CD4-positive, alpha-beta T cell (primary cell): ENCODE measurements around the gene LTN1. TPM values are rescaled to one million over a fixed set of nuclear protein-coding genes. Genes with fewer than 3 reads are reported as not detected.

Experiments used
- ATAC-seq: fragments of 200-7000 bp; cut with Tn5 transposase; one replicate; pipeline ENCODE4 v1.10.0; 2022; ENCODE audit warnings: mild to moderate bottlenecking; ENCODE audit not compliant: poor library complexity
- CTCF ChIA-PET: fragments of 350-600 bp; sonication (Branson Sonifier 250); formaldehyde crosslinking; loops from one replicate; lab custom pipeline; 2021; ENCODE audit warnings: antibody characterized with exemption, inconsistent platforms; lab: Charles Lee
- POLR2A ChIA-PET: fragments of 350-600 bp; sonication (Branson Sonifier 250); formaldehyde crosslinking; loops from one replicate; lab custom pipeline; 2021; ENCODE audit warnings: antibody characterized with exemption, inconsistent platforms; lab: Charles Lee
- DNase-seq, 14 experiments: peaks; one replicate each; pipeline ENCODE4 v3.0.0-alpha.2; 2013 to 2020; ENCODE audit warnings: mixed read lengths in 2 of 14
- H3K27ac ChIP-seq, 2 donors: one replicate each; pipeline versions ENCODE4 v1.5.1 to v1.7.0; 2013; ENCODE audit warnings: low read length in 2 of 2, low read depth in 1 of 2, mild to moderate bottlenecking in 1 of 2
- H3K27me3 ChIP-seq, 2 experiments: 1 replicate in 1 of 2; 2 replicates in 1 of 2; pipeline versions ENCODE4 v1.6.1 to v1.7.0; 2013; ENCODE audit warnings: low read length in 2 of 2, control low read depth in 1 of 2, mild to moderate bottlenecking in 1 of 2, moderate library complexity in 1 of 2; ENCODE audit not compliant: insufficient read depth in 2 of 2, control insufficient read depth in 1 of 2
- H3K36me3 ChIP-seq: one replicate; pipeline ENCODE4 v1.6.1; 2013; ENCODE audit warnings: low read length, control low read depth; ENCODE audit not compliant: insufficient read depth
- H3K4me1 ChIP-seq: one replicate; pipeline ENCODE4 v1.6.1; 2013; ENCODE audit warnings: low read length, control low read depth; ENCODE audit not compliant: insufficient read depth
- H3K4me3 ChIP-seq: one replicate; pipeline ENCODE4 v1.5.1; 2013; ENCODE audit warnings: mild to moderate bottlenecking, low read length, moderate library complexity
- H3K9me3 ChIP-seq, 2 experiments: 1 replicate in 1 of 2; 2 replicates in 1 of 2; pipeline versions ENCODE4 v1.6.1 to v1.7.0; 2013; ENCODE audit warnings: low read length in 2 of 2, mild to moderate bottlenecking in 2 of 2, control low read depth in 1 of 2, moderate library complexity in 1 of 2; ENCODE audit not compliant: control insufficient read depth in 1 of 2, insufficient read depth in 1 of 2
- H3K27ac Mint-ChIP-seq: one replicate; pipeline ENCODE4 v1.8.0; 2020; ENCODE audit warnings: mixed read lengths
- H3K27me3 Mint-ChIP-seq: one replicate; pipeline ENCODE4 v1.8.0; 2021; ENCODE audit warnings: mixed read lengths
- H3K36me3 Mint-ChIP-seq: one replicate; pipeline ENCODE4 v1.8.0; 2021; ENCODE audit warnings: low read depth, mixed read lengths
- H3K4me1 Mint-ChIP-seq: one replicate; pipeline ENCODE4 v1.8.0; 2021; ENCODE audit warnings: low read depth, mixed read lengths
- H3K4me3 Mint-ChIP-seq: one replicate; pipeline ENCODE4 v1.8.0; 2020; ENCODE audit warnings: mild to moderate bottlenecking, mixed read lengths
- H3K9me3 Mint-ChIP-seq: one replicate; pipeline ENCODE4 v1.8.0; 2020; ENCODE audit warnings: mixed read lengths
- intact Hi-C, 2 experiments: fragments of 100-400 bp; cut with DNase I in 1 of 2; cut with micrococcal nuclease in 1 of 2; formaldehyde crosslinking; loops; one replicate each; pipeline versions ENCODE4 v1.15.1 to v1.9.0; 2023 to 2025; cut with DNase I, micrococcal nuclease
- total RNA-seq, 174 experiments: library from RNA in 2 of 174; stranded (reverse) in 2 of 174; gene quantifications; one replicate each; pipeline ENCODE4 v1.2.3 and lab custom pipeline; 2021 to 2026
- TF ChIP-seq, protein P1 (sequence below): fragments of 200-600 bp; IDR thresholded peaks from one replicate; pipeline ENCODE4 v1.8.0; 2022; ENCODE audit warnings: antibody characterized with exemption, mild to moderate bottlenecking

LTN1 gene
- total RNA-seq, 2 experiments from 2014 or later: 23.6 to 24.3 TPM

DNA sequence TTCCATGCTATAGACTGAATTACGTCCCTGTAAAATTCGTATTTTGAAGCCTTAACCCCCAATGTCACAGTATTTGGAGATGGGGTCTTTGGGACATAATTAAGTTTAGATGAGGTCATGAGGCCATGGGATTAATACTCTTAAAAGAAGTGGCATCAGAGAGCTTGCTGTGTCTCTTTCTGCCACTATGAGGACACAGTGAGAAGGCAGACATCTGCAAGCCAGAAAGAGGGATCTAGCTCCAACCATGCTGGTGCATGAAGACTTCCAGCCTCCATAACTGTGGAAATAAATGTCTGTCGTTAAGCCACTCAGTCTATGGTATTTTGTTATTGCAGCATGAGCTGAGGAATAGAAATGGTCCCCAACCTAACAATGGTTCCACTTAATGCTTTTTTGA, 99.0 kb downstream of the LTN1 start:
- ATAC-seq (no peak), DNase-seq (no peak)
- ChIA-PET POLR2A (no interaction called here), CTCF (no interaction called here)
- Mint-ChIP-seq H3K9me3 (peaks cover 2% of the 10 kb centered on the region), H3K36me3 (no peaks in the 10 kb centered on the region), H3K4me3 (no peak overlapping the region), H3K27me3 (peaks cover 3% of the 10 kb centered on the region), H3K4me1 (no peaks in the 10 kb centered on the region), H3K27ac (no peak overlapping the region)
- no peak overlapping the region for H3K27ac ChIP-seq
- TF ChIP-seq, protein P1, sequence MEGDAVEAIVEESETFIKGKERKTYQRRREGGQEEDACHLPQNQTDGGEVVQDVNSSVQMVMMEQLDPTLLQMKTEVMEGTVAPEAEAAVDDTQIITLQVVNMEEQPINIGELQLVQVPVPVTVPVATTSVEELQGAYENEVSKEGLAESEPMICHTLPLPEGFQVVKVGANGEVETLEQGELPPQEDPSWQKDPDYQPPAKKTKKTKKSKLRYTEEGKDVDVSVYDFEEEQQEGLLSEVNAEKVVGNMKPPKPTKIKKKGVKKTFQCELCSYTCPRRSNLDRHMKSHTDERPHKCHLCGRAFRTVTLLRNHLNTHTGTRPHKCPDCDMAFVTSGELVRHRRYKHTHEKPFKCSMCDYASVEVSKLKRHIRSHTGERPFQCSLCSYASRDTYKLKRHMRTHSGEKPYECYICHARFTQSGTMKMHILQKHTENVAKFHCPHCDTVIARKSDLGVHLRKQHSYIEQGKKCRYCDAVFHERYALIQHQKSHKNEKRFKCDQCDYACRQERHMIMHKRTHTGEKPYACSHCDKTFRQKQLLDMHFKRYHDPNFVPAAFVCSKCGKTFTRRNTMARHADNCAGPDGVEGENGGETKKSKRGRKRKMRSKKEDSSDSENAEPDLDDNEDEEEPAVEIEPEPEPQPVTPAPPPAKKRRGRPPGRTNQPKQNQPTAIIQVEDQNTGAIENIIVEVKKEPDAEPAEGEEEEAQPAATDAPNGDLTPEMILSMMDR: no peak
- intact Hi-C loops: no loop called here
- peaks cover 0 to 5% of the 10 kb centered on the region in 2 experiments for H3K27me3 ChIP-seq
- H3K4me1 ChIP-seq: no peaks in the 10 kb centered on the region
- H3K4me3 ChIP-seq: no peak overlapping the region
- no peaks in the 10 kb centered on the region for H3K9me3 ChIP-seq
- H3K36me3 ChIP-seq: no peaks in the 10 kb centered on the region

DNA sequence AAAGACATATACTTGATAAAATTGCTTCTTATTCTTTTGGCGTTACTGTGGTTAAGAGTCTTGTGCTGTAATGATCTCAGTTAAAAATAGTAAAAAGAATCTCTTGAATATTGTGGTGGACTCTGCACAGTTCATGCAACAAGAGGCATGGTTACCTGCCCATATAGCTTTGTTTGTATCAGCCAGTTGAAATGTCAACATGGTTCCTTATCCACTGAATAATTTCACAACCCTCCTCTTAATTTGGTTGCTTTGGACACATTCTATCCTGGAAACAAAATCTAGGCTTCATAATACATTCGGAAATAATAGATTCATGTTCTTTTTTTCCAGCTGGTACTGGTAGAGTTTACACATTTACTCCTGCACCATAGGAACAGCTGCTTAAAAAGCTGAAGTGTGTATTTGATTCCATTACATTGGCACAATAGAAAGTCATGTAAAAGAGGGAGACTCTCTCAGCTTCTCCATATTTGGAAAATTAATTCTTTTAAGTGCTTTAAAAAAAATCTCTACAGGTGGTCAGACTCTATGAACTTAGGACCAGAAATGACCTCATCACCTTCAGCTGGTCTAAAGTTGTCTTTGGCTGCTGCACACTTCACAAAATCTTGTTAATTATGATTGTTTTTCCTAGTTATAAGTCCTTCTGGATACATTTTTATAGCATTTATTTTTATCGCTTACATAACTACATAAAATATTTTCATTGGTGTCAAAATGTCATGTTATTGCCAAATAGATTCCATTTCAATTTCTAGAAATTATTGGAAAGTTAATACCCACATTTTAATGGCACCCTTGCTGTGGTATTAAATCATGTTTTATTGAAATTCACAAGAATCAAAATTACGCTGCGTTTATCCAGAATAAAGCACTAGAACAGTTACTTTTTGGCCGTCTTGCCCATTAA, 100.2 kb downstream of the LTN1 start:
- peaks cover 0 to 5% of the 10 kb centered on the region in 2 experiments for H3K27me3 ChIP-seq
- no peaks in the 10 kb centered on the region for H3K36me3 Mint-ChIP-seq
- no peak overlapping the region for H3K4me3 ChIP-seq
- H3K9me3 Mint-ChIP-seq: peaks cover 2% of the 10 kb centered on the region
- DNase-seq (no peak), ATAC-seq (no peak)
- H3K9me3 ChIP-seq: no peaks in the 10 kb centered on the region
- no peak overlapping the region for H3K4me3 Mint-ChIP-seq
- no peak overlapping the region for H3K27ac Mint-ChIP-seq
- intact Hi-C loops: loop anchor here in 1 of 2 experiments (1.0 kb wide), 1 partner anchor 15 kb away; no protein-coding TSS in a partner anchor
- peaks cover 3% of the 10 kb centered on the region for H3K27me3 Mint-ChIP-seq
- H3K27ac ChIP-seq: no peak overlapping the region
- H3K4me1 ChIP-seq: no peaks in the 10 kb centered on the region
- TF ChIP-seq, protein P1: no peak
- POLR2A ChIA-PET: no interaction called here
- no peaks in the 10 kb centered on the region for H3K4me1 Mint-ChIP-seq
- H3K36me3 ChIP-seq: no peaks in the 10 kb centered on the region
- CTCF ChIA-PET: no interaction called here

DNA sequence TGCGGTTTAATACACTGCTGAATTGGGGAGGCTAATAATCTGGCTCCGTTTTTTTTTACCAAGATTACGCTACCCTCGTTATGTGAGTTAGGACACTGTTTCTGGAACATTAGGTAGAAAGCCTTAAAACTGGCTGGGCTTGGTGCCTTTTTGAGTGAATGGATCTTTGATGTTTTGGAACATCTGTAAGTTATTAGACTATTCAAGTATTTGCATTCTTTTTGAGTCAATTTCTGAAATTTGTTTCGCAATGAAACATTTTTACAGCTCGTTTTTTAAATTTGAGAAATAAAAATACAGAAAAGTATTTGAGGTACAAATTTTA, 106.9 kb downstream of the LTN1 start:
- intact Hi-C loops: loop anchor here (2.0 to 10.0 kb wide), 8 partner anchors 51 to 591 kb away; partner anchors contain the start of genes LTN1 (in 2 of the 2), BACH1 (in 1 of the 2) and CCT8 (in 1 of the 2)
- Mint-ChIP-seq H3K27ac (peak overlapping the region; percentile 97), H3K27me3 (no peaks in the 10 kb centered on the region), H3K9me3 (no peaks in the 10 kb centered on the region), H3K4me1 (peaks cover 23% of the 10 kb centered on the region), H3K4me3 (peak overlapping the region; percentile 93), H3K36me3 (peaks cover 35% of the 10 kb centered on the region)
- ATAC-seq (no peak), DNase-seq (no peak)
- TF ChIP-seq, protein P1: no peak
- ChIA-PET CTCF (no interaction called here), POLR2A (interaction anchor here (0.7 to 3.8 kb wide), 4 partner anchors 32 to 54 kb away, joined by 3 to 26 read pairs (median 14); no protein-coding TSS in a partner anchor)
- no peaks in the 10 kb centered on the region for H3K9me3 ChIP-seq
- H3K27me3 ChIP-seq: no peaks in the 10 kb centered on the region
- H3K4me1 ChIP-seq: peaks cover 11% of the 10 kb centered on the region
- H3K36me3 ChIP-seq: peaks cover 11% of the 10 kb centered on the region
- no peak overlapping the region for H3K4me3 ChIP-seq
- peak overlapping the region in 1 of 2 donors; percentile 91 for H3K27ac ChIP-seq
